ENCODE results near the gene ANKRD63. TPM values are rescaled to one million over a fixed set of nuclear protein-coding genes. Genes with fewer than 3 reads are reported as not detected.
A peak's percentile ranks its signal among the peaks of the same experiment; 100 is the strongest.

ANKRD63 gene
- total and polyA plus RNA-seq, 2 of the 13 experiments (the other 11 are each of a cell fraction or from before 2014, with no cell fraction given): not detected

DNA sequence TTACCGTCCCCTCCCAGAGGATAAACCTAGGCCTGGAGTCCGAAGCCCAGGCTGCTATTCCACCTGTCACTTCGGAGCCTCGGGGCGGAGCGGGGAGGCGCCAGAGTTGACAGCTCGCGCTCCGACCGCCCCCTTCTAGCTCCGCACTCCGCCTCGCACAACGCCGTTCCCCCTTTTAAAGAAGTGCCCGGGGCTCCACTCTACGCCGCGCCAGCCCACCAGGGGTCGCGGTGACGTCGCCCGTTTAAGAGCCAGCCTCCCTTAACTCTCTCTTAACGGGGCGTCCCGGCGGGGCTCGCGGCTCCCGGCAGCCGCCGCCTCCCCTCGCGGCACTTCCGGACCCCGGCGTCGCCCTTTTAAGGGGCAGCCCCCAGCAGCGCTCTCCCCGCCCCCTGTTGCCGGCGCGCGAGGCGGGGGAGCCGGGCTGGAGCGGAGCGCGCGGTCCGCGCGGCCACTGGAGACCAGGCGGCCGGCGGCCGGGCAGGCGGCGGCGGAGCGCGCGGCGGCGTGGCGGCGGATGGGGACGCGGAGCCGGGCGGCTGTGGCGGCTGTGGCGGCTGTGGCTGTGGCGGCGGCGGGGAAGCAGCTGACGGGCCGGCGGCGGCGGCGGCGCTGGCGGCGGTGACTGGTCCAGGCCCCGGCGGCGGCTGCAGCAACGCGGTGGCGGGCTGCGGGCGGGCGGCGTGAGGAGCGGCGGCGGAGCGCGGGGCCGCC, 40.5 kb upstream of the ANKRD63 start, which contains the start of gene INAFM2 (continued):
- TF ChIP-seq, protein P1, sequence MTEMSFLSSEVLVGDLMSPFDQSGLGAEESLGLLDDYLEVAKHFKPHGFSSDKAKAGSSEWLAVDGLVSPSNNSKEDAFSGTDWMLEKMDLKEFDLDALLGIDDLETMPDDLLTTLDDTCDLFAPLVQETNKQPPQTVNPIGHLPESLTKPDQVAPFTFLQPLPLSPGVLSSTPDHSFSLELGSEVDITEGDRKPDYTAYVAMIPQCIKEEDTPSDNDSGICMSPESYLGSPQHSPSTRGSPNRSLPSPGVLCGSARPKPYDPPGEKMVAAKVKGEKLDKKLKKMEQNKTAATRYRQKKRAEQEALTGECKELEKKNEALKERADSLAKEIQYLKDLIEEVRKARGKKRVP (CRISPR knock-in tag; IDR thresholded peaks at IDR 0.05): no peak
- TF ChIP-seq PRPF4 (IDR thresholded peaks at IDR 0.05; ENCODE audit: low read depth, low read length, poor library complexity, severe bottlenecking) (no peak), MAFK (conservative IDR thresholded peaks at IDR 0.05 in 1 of 2, IDR thresholded peaks at IDR 0.05 in 1 of 2; ENCODE audit: low read length in 2 of 2) (no peak), ZNF382 (CRISPR knock-in tag; IDR thresholded peaks at IDR 0.05; ENCODE audit: borderline replicate concordance) (no peak), DNMT3B (CRISPR knock-in tag; conservative IDR thresholded peaks at IDR 0.05) (no peak), GFI1 (CRISPR knock-in tag; IDR thresholded peaks at IDR 0.05; ENCODE audit: borderline replicate concordance) (no peak), ZNF703 (CRISPR knock-in tag; IDR thresholded peaks at IDR 0.05; ENCODE audit: borderline replicate concordance) (no peak), ZNF644 (CRISPR knock-in tag; IDR thresholded peaks at IDR 0.05; ENCODE audit: low read depth) (no peak), BCL6 (CRISPR knock-in tag; IDR thresholded peaks at IDR 0.05) (no peak), MXI1 (IDR thresholded peaks at IDR 0.05; ENCODE audit: borderline replicate concordance, low read depth, low read length) (peak; percentile 56; the same call in 1 of the 3 replicates), CHD2 (IDR thresholded peaks at IDR 0.05; ENCODE audit: low read depth, low read length) (0 out of 2 replicates have a peak, but pooled peaks have one; percentile 40), U2AF1 (optimal IDR thresholded peaks at IDR 0.05; ENCODE audit: low read depth, low read length) (no peak), ZNF768 (CRISPR knock-in tag; IDR thresholded peaks at IDR 0.05) (no peak), ZNF572 (CRISPR knock-in tag; IDR thresholded peaks at IDR 0.05) (no peak), ZNF883 (CRISPR knock-in tag; IDR thresholded peaks at IDR 0.05; ENCODE audit: not compliant biosample characterization) (no peak)
- TF ChIP-seq, protein P2, sequence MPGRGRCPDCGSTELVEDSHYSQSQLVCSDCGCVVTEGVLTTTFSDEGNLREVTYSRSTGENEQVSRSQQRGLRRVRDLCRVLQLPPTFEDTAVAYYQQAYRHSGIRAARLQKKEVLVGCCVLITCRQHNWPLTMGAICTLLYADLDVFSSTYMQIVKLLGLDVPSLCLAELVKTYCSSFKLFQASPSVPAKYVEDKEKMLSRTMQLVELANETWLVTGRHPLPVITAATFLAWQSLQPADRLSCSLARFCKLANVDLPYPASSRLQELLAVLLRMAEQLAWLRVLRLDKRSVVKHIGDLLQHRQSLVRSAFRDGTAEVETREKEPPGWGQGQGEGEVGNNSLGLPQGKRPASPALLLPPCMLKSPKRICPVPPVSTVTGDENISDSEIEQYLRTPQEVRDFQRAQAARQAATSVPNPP (CRISPR knock-in tag; IDR thresholded peaks at IDR 0.05): peak; percentile 30; the same call in 1 of the 2 replicates
- TF ChIP-seq, protein P3, sequence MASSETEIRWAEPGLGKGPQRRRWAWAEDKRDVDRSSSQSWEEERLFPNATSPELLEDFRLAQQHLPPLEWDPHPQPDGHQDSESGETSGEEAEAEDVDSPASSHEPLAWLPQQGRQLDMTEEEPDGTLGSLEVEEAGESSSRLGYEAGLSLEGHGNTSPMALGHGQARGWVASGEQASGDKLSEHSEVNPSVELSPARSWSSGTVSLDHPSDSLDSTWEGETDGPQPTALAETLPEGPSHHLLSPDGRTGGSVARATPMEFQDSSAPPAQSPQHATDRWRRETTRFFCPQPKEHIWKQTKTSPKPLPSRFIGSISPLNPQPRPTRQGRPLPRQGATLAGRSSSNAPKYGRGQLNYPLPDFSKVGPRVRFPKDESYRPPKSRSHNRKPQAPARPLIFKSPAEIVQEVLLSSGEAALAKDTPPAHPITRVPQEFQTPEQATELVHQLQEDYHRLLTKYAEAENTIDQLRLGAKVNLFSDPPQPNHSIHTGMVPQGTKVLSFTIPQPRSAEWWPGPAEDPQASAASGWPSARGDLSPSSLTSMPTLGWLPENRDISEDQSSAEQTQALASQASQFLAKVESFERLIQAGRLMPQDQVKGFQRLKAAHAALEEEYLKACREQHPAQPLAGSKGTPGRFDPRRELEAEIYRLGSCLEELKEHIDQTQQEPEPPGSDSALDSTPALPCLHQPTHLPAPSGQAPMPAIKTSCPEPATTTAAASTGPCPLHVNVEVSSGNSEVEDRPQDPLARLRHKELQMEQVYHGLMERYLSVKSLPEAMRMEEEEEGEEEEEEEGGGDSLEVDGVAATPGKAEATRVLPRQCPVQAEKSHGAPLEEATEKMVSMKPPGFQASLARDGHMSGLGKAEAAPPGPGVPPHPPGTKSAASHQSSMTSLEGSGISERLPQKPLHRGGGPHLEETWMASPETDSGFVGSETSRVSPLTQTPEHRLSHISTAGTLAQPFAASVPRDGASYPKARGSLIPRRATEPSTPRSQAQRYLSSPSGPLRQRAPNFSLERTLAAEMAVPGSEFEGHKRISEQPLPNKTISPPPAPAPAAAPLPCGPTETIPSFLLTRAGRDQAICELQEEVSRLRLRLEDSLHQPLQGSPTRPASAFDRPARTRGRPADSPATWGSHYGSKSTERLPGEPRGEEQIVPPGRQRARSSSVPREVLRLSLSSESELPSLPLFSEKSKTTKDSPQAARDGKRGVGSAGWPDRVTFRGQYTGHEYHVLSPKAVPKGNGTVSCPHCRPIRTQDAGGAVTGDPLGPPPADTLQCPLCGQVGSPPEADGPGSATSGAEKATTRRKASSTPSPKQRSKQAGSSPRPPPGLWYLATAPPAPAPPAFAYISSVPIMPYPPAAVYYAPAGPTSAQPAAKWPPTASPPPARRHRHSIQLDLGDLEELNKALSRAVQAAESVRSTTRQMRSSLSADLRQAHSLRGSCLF (CRISPR knock-in tag; IDR thresholded peaks at IDR 0.05; ENCODE audit: borderline replicate concordance): no peak
- TF ChIP-seq, protein P4, sequence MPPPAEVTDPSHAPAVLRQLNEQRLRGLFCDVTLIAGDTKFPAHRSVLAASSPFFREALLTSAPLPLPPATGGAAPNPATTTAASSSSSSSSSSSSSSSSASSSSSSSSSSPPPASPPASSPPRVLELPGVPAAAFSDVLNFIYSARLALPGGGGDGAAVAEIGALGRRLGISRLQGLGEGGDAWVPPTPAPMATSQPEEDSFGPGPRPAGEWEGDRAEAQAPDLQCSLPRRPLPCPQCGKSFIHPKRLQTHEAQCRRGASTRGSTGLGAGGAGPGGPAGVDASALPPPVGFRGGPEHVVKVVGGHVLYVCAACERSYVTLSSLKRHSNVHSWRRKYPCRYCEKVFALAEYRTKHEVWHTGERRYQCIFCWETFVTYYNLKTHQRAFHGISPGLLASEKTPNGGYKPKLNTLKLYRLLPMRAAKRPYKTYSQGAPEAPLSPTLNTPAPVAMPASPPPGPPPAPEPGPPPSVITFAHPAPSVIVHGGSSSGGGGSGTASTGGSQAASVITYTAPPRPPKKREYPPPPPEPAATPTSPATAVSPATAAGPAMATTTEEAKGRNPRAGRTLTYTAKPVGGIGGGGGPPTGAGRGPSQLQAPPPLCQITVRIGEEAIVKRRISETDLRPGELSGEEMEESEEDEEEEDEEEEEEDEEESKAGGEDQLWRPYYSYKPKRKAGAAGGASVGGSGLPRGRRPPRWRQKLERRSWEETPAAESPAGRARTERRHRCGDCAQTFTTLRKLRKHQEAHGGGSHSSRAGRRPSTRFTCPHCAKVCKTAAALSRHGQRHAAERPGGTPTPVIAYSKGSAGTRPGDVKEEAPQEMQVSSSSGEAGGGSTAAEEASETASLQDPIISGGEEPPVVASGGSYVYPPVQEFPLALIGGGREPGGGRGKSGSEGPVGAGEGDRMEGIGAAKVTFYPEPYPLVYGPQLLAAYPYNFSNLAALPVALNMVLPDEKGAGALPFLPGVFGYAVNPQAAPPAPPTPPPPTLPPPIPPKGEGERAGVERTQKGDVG (CRISPR knock-in tag; IDR thresholded peaks at IDR 0.05; ENCODE audit: borderline replicate concordance): no peak
